EH (cell line): ENCODE results near the gene TMEM255B.
"Not testable (repeated sequence)": the region's sequence is repeated elsewhere in the genome, so short reads cannot be mapped to it uniquely, and the experiment has no call there.

ENCODE experiments used
- DNase-seq: peaks from one replicate; pipeline ENCODE4 v3.0.0-alpha.2; 2015; ENCODE audit warnings: low read depth

Gene TMEM255B

DNA sequence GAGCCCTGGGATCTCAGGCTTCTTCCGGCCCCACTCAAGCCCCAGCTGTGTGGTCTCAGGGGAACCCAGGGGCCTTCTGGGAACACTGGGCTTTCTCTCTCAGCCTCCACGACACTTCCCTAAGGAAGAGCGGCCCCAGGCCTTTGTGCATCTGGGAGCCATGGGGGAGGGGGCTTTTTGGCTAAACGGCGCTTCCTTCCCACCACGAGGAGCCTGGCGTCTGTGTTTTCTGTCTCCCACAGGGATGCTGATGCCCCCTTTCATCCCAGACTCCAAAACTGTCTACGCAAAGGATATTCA, 24.2 kb upstream of the TMEM255B start:
- DNase-seq: no peak

DNA sequence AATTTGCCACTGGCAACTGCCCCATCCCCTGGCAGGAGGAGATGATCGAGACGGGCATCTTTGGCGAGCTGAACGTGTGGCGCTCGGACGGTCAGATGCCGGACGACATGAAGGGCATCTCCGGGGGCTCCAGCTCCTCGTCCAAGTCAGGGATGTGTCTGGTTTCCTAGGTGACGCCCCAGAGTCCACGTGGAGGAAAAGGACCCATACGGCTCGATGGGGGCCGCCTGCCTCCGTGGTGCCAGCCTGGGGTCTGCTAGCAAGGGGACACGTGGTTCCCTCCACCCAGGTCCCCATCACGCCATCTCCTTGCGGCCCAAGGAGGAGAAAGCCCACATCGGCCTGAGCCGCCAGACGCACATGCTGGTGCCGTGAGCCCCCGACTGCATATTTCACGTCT, 23.8 kb upstream of the TMEM255B start:
- no peak for DNase-seq

DNA sequence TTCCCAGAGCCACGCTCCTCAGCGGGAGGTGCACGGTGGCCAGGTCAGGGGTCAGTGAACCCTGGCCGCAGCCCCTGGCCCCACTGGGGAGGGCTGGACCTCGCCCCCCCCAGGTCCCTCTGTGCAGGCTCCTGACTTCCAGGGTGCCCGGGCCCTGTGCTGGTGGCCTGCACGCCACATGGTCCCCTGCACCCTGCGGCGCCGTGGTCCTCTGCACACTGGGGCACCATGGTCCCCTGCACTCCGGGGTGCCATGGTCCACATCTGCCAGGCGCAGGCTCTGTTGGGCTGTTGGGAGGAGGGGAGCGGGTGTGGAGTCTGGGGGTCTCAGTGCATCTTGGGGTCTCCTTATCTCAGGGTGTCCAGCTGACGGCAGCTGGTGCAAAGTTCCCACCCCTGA, 23.3 kb upstream of the TMEM255B start:
- no peak for DNase-seq

DNA sequence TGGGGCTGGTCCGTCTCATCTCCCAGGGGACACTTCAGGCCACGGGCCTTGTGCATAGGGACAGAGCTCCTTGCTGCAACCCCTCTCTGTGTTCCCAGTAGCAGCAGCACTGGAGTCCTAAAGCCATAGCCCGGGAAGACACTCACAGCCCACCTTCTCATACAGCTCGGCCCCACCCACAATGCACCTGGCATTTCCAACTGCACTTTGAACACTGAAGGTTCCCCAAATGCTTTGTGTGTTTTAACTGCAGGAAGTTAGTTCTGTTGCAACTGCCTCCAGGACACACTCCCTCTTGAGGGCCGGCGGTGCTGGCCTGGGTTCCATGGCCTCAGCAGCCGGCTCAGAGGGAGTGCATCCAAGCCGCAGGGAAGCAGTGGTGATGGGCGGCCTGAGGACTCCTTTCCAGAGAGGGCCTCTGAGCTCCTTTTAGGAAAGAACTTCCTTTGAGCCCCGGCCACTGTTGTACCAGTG, 22.7 kb upstream of the TMEM255B start:
- no peak for DNase-seq

DNA sequence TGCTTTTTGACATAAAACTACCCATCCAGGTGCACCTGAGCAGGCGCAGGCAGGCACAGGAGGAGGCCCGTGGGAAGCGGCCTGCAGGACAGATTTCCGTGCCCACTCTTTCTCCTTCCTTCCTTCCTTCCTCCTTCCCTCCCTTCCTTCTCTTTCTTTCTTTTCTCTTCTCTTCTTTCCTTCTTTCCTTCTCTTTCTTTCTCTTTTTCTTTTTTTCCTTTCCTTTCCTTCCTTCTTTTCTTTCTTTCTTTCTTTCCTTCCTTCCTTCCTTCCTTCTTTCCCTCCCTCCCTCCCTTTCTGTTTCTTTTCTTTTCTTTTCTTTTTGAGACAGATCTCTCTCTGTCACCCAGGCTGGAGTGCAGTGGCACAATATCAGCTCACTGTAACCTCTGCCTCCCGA, 21.2 kb upstream of the TMEM255B start:
- no peak for DNase-seq

DNA sequence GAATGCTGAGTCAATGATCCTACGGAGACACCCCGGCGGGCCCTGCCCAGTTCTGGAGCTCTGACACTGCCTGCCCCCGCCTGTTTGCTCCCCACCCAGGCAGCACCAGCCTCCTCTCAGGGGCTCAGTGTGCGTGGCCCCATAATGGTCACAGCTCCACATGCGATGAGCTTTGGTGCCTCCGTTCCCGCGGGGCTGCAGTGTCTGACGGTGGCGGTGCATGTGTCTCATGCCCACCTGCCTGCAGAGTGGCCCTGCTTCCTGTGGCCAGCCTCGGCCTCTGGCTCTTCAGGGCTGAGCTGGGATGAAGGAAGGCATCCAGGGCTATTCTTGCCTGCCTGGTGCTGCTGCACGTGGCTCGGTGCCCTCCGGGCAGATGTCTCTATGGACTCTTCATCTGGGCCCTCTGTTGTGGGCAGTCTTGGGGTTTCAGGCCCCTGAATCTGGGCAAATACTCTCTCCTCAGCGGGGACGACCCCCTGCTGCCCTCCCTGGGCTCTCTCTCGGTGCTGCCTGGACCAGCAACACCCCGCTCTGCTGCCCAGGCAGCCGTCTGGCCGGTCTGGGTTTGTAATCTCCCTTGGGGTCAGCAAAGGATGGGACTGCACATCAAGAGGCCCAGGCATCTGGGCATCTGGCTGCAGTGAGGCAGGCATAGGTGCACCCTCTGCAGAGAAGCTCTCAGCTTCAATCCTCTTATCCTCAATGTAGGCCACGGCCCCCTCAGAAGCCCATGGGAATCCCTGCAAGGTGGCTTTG, 19.3 kb upstream of the TMEM255B start:
- no peak for DNase-seq

DNA sequence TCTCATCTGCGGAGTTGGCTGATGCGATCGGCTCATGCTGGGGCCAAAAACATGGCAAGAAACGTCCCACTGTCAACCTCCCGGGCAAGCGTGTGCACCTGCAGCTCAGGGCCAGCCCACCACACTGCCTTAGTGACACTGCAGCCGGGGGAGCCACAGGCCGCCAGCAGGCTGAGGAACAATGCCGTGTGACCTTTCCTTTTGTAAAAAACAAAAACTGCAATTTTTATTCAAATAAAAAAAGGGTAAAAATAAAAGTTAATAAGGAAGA, 18.8 kb upstream of the TMEM255B start:
- DNase-seq: no peak

DNA sequence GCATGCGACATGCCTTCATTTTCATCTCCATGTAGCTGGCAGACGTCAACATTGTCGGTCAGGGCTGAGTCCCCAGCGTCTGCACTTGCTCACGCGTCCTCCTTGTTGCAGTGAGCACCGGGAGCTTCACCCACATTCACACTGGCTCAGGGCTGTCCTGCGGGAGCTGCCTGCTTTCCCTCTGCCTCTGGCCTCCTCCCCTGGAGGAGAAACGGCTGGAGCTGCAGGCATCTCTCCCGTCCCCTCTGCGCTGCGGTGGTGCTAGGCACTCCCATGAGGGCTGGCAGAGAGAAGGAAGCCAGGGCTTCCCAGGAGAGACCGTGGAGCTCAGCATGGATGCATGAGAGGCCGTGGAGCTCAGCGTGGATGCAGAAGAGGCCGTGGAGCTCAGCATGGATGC, 18.4 kb upstream of the TMEM255B start:
- no peak for DNase-seq

DNA sequence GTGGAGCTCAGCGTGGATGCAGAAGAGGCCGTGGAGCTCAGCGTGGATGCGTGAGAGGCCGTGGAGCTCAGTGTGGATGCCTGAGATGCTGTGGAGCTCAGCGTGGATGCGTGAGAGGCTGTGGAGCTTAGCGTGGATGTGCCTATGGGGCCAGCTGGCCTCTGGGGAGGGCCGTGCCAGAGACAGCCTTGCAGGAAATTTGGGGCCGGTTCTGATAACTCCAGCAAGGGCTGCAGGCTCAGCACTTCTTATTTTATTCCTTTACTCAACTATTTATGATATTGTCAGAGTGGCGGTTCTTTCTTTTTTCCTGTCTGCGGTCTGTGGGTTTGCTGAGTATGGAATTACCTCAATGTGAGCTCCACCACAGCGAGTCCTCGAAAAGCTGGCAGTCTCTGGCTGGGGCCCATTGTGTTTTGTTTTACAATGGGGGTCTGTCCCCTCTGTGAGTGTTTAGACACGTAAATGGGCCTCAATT, 17.8 kb upstream of the TMEM255B start:
- no peak for DNase-seq

DNA sequence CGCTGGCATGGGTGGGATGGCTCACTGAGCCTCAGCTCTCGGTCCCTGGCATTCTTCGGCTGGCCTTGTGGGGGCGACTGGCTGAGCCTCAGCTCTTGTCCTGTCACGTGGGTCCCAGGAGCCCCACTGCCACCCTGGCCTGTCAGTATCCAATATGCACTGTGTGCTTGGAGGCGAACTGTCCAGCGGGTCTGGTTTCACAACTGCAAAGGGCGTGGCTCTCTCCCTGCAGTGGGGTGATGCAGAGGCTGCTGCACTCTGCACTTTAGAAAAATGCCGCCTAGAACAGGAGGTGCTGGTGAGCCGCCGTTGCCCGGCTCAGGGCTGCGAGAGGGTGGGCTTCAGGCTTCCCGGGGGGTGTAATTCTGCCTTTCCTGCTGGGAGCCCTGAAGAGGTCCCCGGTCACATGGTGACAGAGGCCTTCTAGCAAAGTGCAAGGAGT, 17.0 kb upstream of the TMEM255B start:
- peak; percentile 69 for DNase-seq

DNA sequence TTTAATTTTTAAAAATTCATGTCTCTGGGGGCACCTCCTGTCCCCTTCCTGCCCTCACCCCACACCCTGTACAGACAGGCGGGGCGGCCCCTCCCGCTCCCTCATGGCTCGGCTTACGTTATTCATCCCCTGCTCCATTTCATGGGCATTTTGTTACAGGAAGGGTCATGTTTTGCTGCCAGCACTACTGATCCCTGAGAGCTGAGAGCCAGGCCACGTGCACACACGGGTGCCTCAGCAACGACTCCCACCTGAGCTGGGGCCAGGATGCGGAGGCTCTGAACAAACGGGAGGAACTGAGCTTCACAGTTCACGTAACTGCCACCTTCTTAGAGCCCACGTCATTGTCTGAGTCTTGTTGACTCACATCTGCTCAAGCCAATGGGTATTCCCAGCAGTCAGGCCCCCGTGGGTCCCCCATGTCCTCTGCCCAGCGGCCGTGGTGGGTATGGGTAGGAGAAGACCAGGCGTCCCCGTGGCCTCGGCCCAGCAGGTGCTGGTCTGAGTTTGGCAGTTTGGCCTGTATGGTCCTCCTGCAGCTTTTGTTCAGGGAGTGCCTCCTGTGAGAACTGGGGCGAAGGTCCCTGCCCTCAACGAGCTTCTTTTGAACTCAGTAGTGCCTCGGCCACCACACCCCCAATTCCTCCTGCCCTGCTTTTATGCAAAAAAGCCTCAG, 16.4 kb upstream of the TMEM255B start:
- no peak for DNase-seq

DNA sequence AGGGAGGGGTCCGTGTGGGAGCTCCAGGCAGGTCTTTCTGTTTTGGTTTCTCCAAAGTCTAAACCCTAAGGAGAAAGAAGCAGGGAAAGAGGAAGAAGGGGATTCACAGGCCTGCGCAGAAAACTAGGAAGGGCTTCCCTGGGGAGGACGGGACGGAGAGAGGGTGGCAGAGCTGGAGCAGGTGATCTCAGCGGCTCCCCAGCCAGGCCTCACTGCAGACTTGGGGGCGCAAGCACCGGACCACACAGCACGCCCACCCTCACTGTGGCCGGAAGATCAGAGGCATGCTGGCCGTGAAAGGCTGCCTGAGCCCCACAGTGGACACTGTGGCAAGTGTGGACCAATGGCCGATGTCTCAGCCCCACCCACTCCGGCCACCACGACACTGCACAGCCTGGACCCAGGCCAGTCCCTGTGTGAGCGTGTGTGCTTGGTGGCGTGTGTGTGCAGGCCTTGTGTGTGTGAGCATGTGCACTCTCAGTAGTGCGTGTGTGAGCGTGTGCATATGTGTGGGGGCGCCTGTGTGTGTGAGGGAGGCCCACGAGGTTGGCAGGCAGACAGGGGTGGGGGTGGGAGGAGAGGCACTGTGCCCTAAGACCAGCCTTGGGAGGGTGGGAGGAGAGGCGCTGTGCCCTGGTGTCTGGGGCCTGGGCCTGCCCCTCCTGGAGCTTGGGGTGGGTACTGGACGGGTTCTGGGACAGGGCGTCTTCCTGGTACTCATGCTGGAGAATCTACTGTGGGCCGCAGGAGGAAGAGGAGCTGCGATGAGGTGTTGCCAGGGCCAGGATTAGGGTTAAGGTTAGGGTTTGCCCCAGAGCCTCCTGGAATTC, 15.4 kb upstream of the TMEM255B start:
- no peak for DNase-seq

DNA sequence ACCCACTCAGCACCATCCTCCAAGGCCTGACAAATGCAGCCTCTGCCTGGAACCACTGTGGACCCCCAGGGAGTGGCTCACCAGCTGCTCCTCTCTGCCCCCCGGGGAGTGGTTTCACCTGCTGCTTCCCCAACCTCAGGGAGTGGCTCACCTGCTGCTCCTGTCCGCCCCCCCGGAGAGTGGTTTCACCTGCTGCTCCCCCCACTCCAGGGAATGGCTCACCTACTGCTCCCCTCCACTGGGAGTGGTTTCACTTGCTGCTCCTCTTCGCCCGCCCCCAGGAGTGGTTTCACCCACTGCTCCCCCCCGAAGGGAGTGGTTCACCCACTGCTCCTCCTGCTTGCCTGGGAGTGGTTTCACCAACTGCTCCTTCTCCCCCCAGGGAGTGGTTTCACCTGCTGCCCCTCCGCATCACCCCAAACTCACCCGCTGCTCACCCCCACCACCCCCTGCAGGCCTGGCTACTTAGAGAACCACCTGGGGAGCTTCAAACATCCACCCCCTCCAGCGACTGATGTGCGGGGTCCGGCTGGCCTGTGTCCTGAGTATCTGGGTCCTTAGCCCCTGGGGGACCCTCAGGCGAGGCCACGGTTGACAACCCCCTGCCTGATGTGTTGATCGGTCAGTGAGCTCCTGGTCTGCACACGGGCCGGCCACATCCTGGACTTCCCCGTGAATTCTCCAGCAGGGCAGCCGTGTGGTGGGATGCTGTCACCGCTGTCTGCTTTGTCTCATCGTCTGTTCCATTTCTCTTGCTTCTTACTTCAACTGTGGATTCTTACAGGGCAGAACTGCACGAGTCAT, 14.6 kb upstream of the TMEM255B start:
- DNase-seq: no peak

DNA sequence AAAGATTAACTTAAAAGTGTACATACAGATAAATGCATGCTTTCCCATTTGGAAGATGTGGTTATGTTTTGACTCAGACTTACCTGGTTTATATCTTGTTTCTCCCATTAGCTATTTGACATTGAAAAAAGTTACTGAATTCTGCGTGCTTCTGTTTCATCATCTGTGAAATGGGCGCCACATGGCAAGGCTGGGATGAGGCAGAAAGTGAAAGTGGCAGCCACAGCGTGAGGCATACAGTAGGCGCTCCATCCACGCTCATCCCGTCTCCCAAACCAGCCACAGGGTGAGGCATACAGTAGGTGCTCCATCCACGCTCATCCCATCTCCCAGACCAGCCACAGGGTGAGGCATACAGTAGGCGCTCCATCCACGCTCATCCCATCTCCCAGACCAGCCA, 14.0 kb upstream of the TMEM255B start:
- no peak for DNase-seq

DNA sequence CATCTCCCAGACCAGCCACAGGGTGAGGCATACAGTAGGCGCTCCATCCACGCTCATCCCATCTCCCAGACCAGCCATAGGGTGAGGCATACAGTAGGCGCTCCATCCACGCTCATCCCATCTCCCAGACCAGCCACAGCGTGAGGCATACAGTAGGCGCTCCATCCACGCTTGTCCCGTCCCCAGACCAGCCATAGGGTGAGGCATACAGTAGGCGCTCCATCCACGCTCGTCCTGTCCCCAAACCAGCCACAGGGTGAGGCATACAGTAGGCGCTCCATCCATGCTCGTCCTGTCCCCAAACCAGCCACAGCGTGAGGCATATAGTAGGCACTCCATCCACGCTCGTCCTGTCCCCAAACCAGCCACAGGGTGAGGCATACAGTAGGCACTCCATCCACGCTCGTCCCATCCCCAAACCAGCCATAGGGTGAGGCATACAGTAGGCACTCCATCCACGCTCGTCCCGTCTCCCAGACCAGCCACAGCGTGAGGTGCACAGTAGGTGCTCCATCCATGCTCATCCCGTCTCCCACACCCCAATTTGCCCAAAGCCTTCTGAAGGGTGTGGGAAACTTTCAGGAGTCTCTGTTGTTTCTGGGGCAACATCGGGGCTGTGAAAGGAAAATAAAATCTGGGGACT, 13.4 kb upstream of the TMEM255B start:
- DNase-seq: not testable (repeated sequence)

DNA sequence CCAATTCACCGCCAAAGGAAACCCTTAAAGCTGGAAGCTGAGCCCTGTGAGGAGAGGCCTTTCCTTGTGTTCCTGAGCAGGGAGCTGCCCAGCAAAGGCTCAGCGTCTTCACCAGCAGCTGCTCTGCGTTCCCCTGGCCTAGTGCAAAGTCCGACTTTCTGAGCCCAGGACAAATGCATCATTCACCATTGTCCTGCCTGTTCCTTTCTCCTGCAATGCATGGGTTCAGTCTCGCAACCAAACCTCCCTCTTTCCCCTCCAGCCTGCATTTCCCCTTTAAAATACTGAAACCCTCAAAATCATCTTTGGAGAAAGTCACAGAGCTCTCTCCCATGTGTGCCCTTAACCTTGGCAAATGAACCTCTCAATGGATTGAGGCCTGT, 12.9 kb upstream of the TMEM255B start:
- DNase-seq: no peak

DNA sequence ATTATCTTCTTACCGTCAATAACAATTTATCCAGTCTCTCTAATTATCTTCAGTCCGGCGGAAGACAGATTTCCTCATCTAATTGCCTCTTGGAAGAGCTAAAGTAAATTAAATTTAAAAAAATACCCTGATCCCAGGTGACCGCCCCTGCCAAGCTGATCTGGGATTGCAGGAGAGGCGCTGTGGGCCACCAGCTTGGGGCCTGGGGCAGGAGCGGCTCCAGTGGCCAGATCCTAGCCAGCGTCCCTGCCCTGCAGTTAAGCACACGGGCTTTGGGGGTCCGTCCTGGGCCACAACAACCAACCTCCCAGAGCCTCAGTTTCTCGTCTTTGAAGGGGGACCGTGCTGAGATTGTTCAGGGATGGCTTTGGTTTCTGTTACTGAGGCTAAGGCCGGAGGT, 12.4 kb upstream of the TMEM255B start:
- DNase-seq: no peak

DNA sequence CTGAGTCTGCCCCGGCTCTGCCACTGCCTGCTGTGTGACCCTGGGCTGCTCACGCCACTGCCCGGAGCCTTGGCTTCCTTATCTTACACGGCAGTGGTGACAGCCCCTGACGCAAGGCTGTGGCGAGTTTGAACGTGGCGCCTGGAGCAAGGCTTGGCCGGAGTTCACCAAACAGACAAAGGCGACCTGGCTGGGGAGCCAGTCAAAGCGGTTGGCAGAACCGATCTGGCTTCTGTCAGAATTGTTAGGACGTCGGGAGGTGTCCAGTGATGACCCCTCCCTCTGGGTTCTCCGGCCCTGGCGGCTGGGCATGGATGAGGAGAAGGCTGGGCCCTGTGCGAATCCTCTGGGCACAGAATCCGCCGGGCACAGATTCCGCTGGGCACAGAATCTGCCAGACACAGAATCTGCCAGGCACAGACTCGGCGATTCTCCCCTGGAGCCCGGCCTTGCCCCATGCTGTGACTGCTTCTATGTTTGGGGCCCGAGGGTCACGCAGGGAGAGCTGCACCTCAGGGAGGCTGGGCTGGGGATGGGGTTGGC, 11.7 kb upstream of the TMEM255B start:
- DNase-seq: no peak

DNA sequence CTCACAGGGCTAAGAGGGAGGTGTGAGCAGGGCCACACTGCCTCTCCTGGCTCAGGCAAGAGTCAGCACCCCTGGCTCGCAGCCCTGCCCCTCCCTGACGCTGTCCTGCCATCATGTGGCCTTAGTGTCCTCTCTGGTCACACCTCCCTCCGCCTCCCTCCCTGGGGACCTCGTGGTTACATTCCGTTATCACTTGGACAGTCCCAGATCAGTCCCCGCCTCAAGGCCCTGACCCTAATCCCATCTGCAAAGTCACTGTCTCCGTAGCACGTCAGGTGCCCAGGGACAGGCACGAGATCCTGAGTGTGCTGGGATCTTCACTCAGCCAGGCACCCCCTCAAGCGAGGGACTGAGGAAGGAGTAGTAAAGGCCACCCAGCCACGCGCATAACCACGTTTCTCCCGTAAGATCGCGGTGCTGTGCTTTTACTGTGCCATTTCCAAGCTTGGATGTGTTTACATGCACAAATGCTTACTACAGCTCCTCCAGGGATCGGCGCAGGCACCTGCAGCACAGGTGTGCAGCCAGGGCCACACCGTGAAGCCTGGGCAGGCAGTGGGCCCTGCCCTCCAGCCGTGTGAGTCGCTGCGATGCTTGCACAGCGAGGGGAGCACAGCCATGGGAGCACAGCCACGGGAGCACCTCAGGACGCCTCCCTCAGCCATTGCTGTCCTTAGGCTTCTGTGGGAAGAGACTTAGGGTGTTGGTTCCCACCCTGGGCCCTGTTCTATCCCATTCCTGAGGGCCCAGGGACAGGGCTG, 10.7 kb upstream of the TMEM255B start:
- no peak for DNase-seq

DNA sequence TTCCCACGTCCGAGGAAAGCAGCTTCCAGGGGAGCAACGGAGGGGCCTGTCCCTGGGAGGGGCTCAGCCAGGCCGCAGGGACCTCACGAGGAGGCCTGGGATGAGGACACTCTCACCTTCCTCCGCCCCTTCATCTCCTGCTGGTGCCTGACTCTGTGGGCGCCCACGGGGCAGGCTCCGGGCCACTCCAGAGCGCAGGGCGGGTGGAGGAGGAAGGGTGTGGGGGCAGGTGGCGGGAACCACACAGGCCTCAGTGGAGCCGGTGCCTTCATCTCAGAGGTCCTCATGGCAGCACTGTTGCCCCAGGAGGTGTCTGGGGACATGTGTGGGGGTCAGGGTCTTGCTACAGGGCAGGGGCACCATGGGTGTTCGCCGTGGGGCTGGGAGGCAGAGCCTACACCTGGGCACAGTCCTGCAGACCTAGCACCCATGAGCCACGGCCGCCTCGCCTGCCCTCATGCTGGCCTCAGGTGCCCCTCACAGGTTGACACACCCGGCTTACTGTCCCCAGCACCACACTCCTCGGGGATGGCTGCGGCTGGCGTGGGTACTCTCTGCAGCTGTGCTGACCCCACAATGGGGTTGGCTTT, 10.1 kb upstream of the TMEM255B start:
- DNase-seq: no peak
